K562 (cell line): ENCODE results near the gene ADSS1. TPM values are rescaled to one million over a fixed set of nuclear protein-coding genes. Genes with fewer than 3 reads are reported as not detected.

Experiments
- CBFB ChIP-seq: sonication (generic); formaldehyde crosslinking; IDR thresholded peaks from 2 replicates; pipeline ENCODE4 v1.4.0; 2020; ENCODE audit warnings: mild to moderate bottlenecking, missing genetic modification reagents
- CCAR2 ChIP-seq: fragments of 200-400 bp; formaldehyde crosslinking; IDR thresholded peaks from 2 replicates; pipeline ENCODE4 v1.6.1; 2017; ENCODE audit warnings: mild to moderate bottlenecking, low read depth, low read length
- EP300 ChIP-seq: IDR thresholded peaks from 2 replicates; pipeline ENCODE4 v1.6.1; 2012; ENCODE audit warnings: low read length, improper control_type of control experiment
- ETV5 ChIP-seq: sonication (generic); formaldehyde crosslinking; IDR thresholded peaks from 2 replicates; pipeline ENCODE4 v1.4.0; 2020; ENCODE audit warnings: low read depth, mild to moderate bottlenecking, missing genetic modification reagents
- NFIC ChIP-seq: fragments of 450-650 bp; IDR thresholded peaks from 2 replicates; pipeline ENCODE4 v1.6.1; 2017; ENCODE audit warnings: mild to moderate bottlenecking, inconsistent platforms
- NR2C2 ChIP-seq, 2 experiments: fragments of 200-800 bp in 1 of 2; sonication (Bioruptor generic) in 1 of 2; sonication (generic) in 1 of 2; formaldehyde crosslinking in 1 of 2; IDR thresholded peaks; 2 replicates each; pipeline versions ENCODE4 v1.6.1 to v1.8.0; 2016 to 2022; ENCODE audit warnings: mild to moderate bottlenecking in 1 of 2, missing compliant biosample characterization in 1 of 2, missing genetic modification characterization in 1 of 2, missing genetic modification reagents in 1 of 2
- PHF20 ChIP-seq: fragments of 450-650 bp; IDR thresholded peaks from 2 replicates; pipeline ENCODE4 v1.6.1; 2018; ENCODE audit not compliant: partially characterized antibody
- PHF21A ChIP-seq: fragments of 450-650 bp; IDR thresholded peaks from 2 replicates; pipeline ENCODE4 v1.6.1; 2017; ENCODE audit warnings: low read depth, borderline replicate concordance
- POLR2A ChIP-seq: fragments of 450-650 bp; conservative IDR thresholded peaks from 2 replicates; pipeline ENCODE4 v1.6.1; 2016
- RNF219 ChIP-seq: fragments of 250-450 bp; sonication (Bioruptor Pico); IDR thresholded peaks from 2 replicates; pipeline ENCODE4 v1.5.0; 2022; ENCODE audit warnings: mild to moderate bottlenecking
- TAF9B ChIP-seq: fragments of 450-650 bp; IDR thresholded peaks from 2 replicates; pipeline ENCODE4 v1.6.1; 2018; ENCODE audit warnings: mild to moderate bottlenecking; ENCODE audit not compliant: partially characterized antibody
- ZBED1 ChIP-seq: IDR thresholded peaks from 2 replicates; pipeline ENCODE4 v1.6.1; 2014
- ZC3H8 ChIP-seq: fragments of 450-650 bp; IDR thresholded peaks from 2 replicates; pipeline ENCODE4 v1.6.1; 2017
- ZFP30 ChIP-seq: fragments of 250-450 bp; sonication (Bioruptor Pico); IDR thresholded peaks from 2 replicates; pipeline ENCODE4 v1.8.0; 2022; ENCODE audit warnings: moderate library complexity, mild to moderate bottlenecking, inconsistent platforms, borderline replicate concordance
- ZFX ChIP-seq: sonication (generic); formaldehyde crosslinking; IDR thresholded peaks from 2 replicates; pipeline ENCODE4 v1.8.0; 2022; ENCODE audit warnings: mild to moderate bottlenecking, missing genetic modification reagents, moderate library complexity
- ZNF184 ChIP-seq: sonication (generic); formaldehyde crosslinking; IDR thresholded peaks from 2 replicates; pipeline ENCODE4 v1.5.0; 2020; ENCODE audit warnings: missing genetic modification reagents
- ZNF444 ChIP-seq: fragments of 250-450 bp; sonication (Bioruptor Pico); IDR thresholded peaks from 2 replicates; pipeline ENCODE4 v1.4.0; 2020; ENCODE audit warnings: mild to moderate bottlenecking, moderate library complexity
- ZNF589 ChIP-seq: fragments of 200-800 bp; sonication (Bioruptor generic); IDR thresholded peaks from 2 replicates; pipeline ENCODE4 v1.6.1; 2016; ENCODE audit warnings: low read depth, missing genetic modification characterization, missing compliant biosample characterization
- polyA plus RNA-seq, 8 experiments: library from polyadenylated mRNA; depleted of rRNA in 4 of 8; stranded (reverse) in 5 of 8; unstranded in 3 of 8; fragments of >200 nt; fragmentation: Nextera tagmentation in 2 of 8; fragmentation: Illumina TruSeq in 1 of 8; extraction: Ambion mirVana in 2 of 8; extraction: Trizol in 1 of 8; gene quantifications; 2 replicates each; pipeline versions ENCODE4 v1.2.1 to v1.2.3, GENCODE V29; 2011 to 2014; ENCODE audit warnings: inconsistent platforms in 1 of 8, missing spikeins in 1 of 8
- total RNA-seq, 7 experiments: library from RNA; depleted of rRNA in 6 of 7; stranded (reverse); fragments of >200 nt in 6 of 7; fragmentation: Illumina TruSeq in 2 of 7; extraction: Trizol in 2 of 7; gene quantifications; 2 replicates each; pipeline versions ENCODE4 v1.2.1 to v1.2.3, GENCODE V29; 2011 to 2021; ENCODE audit warnings: low replicate concordance in 1 of 7
- TF ChIP-seq, protein P1 (sequence below): fragments of 250-450 bp; sonication (Bioruptor Pico); IDR thresholded peaks from 2 replicates; pipeline ENCODE4 v1.8.0; 2022; ENCODE audit warnings: inconsistent platforms
- TF ChIP-seq, protein P2 (sequence below), 2 experiments: fragments of 450-650 bp; IDR thresholded peaks; 2 replicates each; pipeline ENCODE4 v1.6.1; 2016

The ADSS1 gene
- total and polyA plus RNA-seq, 9 of the 15 experiments (the other 6 are each of a cell fraction or from before 2014, with no cell fraction given), result 0.53 to 5.9 (median 3.9) TPM

- TF ChIP-seq NR2C2 (CRISPR knock-in tag; IDR thresholded peaks at IDR 0.05) (no peak), NR2C2 (tag; IDR thresholded peaks at IDR 0.05) (no peak), ZNF444 (no peak), NFIC (peak; percentile 83), ZFP30 (no peak), PHF20 (no peak), TAF9B (no peak), ETV5 (CRISPR knock-in tag) (0 out of 2 replicates have a peak, but pooled peaks have one; percentile 46), RNF219 (CRISPR knock-in tag) (no peak), CBFB (peak; percentile 30; the same call in 1 of the 2 replicates), POLR2A (no peak), ZNF589 (CRISPR knock-in tag) (peak; percentile 72; the same call in 1 of the 2 replicates), PHF21A (no peak), ZC3H8 (no peak), CCAR2 (no peak), ZNF184 (CRISPR knock-in tag) (no peak), EP300 (peak; percentile 77), ZBED1 (no peak), ZFX (CRISPR knock-in tag) (no peak)
- TF ChIP-seq, protein P1, sequence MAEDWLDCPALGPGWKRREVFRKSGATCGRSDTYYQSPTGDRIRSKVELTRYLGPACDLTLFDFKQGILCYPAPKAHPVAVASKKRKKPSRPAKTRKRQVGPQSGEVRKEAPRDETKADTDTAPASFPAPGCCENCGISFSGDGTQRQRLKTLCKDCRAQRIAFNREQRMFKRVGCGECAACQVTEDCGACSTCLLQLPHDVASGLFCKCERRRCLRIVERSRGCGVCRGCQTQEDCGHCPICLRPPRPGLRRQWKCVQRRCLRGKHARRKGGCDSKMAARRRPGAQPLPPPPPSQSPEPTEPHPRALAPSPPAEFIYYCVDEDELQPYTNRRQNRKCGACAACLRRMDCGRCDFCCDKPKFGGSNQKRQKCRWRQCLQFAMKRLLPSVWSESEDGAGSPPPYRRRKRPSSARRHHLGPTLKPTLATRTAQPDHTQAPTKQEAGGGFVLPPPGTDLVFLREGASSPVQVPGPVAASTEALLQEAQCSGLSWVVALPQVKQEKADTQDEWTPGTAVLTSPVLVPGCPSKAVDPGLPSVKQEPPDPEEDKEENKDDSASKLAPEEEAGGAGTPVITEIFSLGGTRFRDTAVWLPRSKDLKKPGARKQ (CRISPR knock-in tag), result no peak
- TF ChIP-seq, protein P2, sequence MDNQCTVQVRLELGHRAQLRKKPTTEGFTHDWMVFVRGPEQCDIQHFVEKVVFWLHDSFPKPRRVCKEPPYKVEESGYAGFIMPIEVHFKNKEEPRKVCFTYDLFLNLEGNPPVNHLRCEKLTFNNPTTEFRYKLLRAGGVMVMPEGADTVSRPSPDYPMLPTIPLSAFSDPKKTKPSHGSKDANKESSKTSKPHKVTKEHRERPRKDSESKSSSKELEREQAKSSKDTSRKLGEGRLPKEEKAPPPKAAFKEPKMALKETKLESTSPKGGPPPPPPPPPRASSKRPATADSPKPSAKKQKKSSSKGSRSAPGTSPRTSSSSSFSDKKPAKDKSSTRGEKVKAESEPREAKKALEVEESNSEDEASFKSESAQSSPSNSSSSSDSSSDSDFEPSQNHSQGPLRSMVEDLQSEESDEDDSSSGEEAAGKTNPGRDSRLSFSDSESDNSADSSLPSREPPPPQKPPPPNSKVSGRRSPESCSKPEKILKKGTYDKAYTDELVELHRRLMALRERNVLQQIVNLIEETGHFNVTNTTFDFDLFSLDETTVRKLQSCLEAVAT (IDR thresholded peaks at IDR 0.05), result no peak
Observed at GRCh38 chr14:104700747-104701217, 23.2 kb upstream of the ADSS1 start (continued).
